Keratinocyte (primary cell): ENCODE results near the gene ATF5.

Experiments used
- EZH2 ChIP-seq: IDR thresholded peaks from one replicate; pipeline ENCODE4 v1.6.1; 2012; ENCODE audit warnings: inconsistent platforms, mild to moderate bottlenecking, low read length, moderate library complexity
- TF ChIP-seq, protein P1 (sequence below), 3 experiments: IDR thresholded peaks in 1 of 3; conservative IDR thresholded peaks in 1 of 3; optimal IDR thresholded peaks in 1 of 3; 2 replicates in 2 of 3; 3 replicates in 1 of 3; pipeline versions ENCODE3 to v1.5.1; 2011; ENCODE audit warnings: low read length in 3 of 3, mild to moderate bottlenecking in 3 of 3, moderate library complexity in 2 of 3, control low read depth in 1 of 3, inconsistent platforms in 1 of 3; ENCODE audit not compliant: insufficient read depth in 2 of 3; ENCODE audit errors: extremely low read depth in 1 of 3

DNA sequence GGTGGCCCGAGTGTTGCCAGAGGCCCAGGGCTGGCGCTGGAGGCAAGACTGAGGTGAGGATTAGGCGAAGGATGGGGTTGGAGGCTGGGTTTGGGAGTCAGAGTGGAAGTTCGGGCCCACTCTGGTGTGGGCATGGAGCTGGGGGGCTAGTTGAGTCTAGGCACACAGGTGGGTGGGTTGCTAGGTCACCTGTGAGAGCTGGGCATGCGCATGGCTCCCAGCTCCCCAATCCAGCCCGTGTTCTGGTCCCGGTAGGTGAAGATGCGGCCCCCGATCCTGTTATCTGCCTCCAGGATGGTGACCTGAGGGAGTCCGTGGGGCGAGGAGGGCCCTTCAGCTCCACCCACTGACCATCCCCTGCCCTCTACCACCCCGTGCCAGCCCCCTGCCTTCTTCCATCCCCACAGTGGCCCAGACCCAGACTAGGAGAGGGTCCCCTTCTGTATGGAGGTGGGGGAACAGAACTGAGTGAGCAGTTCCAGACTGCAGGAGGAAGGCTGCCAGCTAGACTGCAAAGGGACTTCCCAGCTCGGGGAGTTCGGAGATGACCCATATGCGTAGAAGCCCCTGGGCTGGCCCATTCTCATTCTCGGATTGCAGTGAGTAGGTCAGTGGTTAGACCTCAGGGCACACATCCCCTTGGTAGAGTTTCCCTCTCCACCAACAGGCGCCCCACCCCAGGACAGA is 34.0 kb upstream of the ATF5 start:
- TF ChIP-seq, protein P1, sequence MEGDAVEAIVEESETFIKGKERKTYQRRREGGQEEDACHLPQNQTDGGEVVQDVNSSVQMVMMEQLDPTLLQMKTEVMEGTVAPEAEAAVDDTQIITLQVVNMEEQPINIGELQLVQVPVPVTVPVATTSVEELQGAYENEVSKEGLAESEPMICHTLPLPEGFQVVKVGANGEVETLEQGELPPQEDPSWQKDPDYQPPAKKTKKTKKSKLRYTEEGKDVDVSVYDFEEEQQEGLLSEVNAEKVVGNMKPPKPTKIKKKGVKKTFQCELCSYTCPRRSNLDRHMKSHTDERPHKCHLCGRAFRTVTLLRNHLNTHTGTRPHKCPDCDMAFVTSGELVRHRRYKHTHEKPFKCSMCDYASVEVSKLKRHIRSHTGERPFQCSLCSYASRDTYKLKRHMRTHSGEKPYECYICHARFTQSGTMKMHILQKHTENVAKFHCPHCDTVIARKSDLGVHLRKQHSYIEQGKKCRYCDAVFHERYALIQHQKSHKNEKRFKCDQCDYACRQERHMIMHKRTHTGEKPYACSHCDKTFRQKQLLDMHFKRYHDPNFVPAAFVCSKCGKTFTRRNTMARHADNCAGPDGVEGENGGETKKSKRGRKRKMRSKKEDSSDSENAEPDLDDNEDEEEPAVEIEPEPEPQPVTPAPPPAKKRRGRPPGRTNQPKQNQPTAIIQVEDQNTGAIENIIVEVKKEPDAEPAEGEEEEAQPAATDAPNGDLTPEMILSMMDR (optimal IDR thresholded peaks at IDR 0.05 in 1 of 3, IDR thresholded peaks at IDR 0.05 in 1 of 3, conservative IDR thresholded peaks at IDR 0.05 in 1 of 3; ENCODE audit: extremely low read depth in 1 of 3, insufficient read depth in 2 of 3, low read length in 3 of 3) = no peak
- no peak for TF ChIP-seq EZH2
